Left ventricle myocardium superior (tissue), 1 donor: Measurements from ENCODE around the gene TRIM69. TPM values are rescaled to one million over a fixed set of nuclear protein-coding genes. Genes with fewer than 3 reads are reported as not detected.
"Not testable (repeated sequence)": the region's sequence is repeated elsewhere in the genome, so short reads cannot be mapped to it uniquely, and the experiment has no call there.

Experiments used
- ATAC-seq: fragments of 200-7000 bp; cut with Tn5 transposase; one replicate; pipeline ENCODE4 v1.9.1; 2020; ENCODE audit warnings: mild to moderate bottlenecking, moderate library complexity
- DNase-seq: peaks from one replicate; pipeline ENCODE4 v3.0.0-alpha.2; 2020
- intact Hi-C: fragments of 100-400 bp; cut with micrococcal nuclease; formaldehyde crosslinking; loops from one replicate; pipeline ENCODE4 v1.11.0; 2022
- total RNA-seq: library from RNA; stranded (reverse); fragmentation: NEBNext Ultra II Directional; extraction: Animal tissue kit (Norgen Biotek cat#: 25700); gene quantifications from one replicate; pipeline ENCODE4 v1.2.1, GENCODE V29; 2021
- donor health status: DM: no; HTN: yes; CAD: no; lungs with severe emphysema.

Gene TRIM69
- total RNA-seq, 1 donor from 2014 or later = 55.2 TPM

- ATAC-seq (no peak), DNase-seq (no peak)
- intact Hi-C loops = no loop called here
These were observed 21.1 kb upstream of the TRIM69 start for GRCh38 chr15:44715142-44715796.

GRCh38 chr15:44715797-44716334, 20.5 kb upstream of the TRIM69 start:
- DNase-seq = no peak
- ATAC-seq = no peak
- intact Hi-C loops = no loop called here

GRCh38 chr15:44716983-44717602, 19.2 kb upstream of the TRIM69 start:
- DNase-seq = no peak
- no peak for ATAC-seq
- intact Hi-C loops = no loop called here

- DNase-seq (no peak), ATAC-seq (no peak)
- intact Hi-C loops = no loop called here
These were observed 18.0 kb upstream of the TRIM69 start for GRCh38 chr15:44718180-44718926.

GRCh38 chr15:44718927-44719292, 17.4 kb upstream of the TRIM69 start:
- DNase-seq = no peak
- ATAC-seq = no peak
- intact Hi-C loops = no loop called here

GRCh38 chr15:44719293-44719999, 16.9 kb upstream of the TRIM69 start:
- intact Hi-C loops = no loop called here
- DNase-seq (no peak), ATAC-seq (no peak)

GRCh38 chr15:44720000-44720435, 16.3 kb upstream of the TRIM69 start:
- intact Hi-C loops, DNase-seq, ATAC-seq: not testable (repeated sequence)

GRCh38 chr15:44720460-44721176, 15.7 kb upstream of the TRIM69 start:
- intact Hi-C loops = no loop called here
- no peak for ATAC-seq
- DNase-seq = no peak

- ATAC-seq (no peak), DNase-seq (no peak)
- intact Hi-C loops = no loop called here
These were observed 14.3 kb upstream of the TRIM69 start for GRCh38 chr15:44722011-44722410.

GRCh38 chr15:44726136-44726535, 10.2 kb upstream of the TRIM69 start:
- no peak for ATAC-seq
- intact Hi-C loops = no loop called here

GRCh38 chr15:44726568-44727484, 9.5 kb upstream of the TRIM69 start:
- intact Hi-C loops = no loop called here
- DNase-seq (no peak), ATAC-seq (peak; percentile 25)

More at GRCh38 chr15:44726136-44726535, 10.2 kb upstream of the TRIM69 start:
- DNase-seq = no peak

- no peak for DNase-seq
- intact Hi-C loops = loop anchor here (2.0 kb wide), 1 partner anchor 17 kb away; the partner anchor contains the start of genes B2M and PATL2
- no peak for ATAC-seq
These were observed 8.7 kb upstream of the TRIM69 start for GRCh38 chr15:44727485-44728231.

- intact Hi-C loops = loop anchor here (2.0 kb wide), 1 partner anchor 17 kb away; the partner anchor contains the start of genes B2M and PATL2
- DNase-seq, ATAC-seq: not testable (repeated sequence)
These were observed 8.1 kb upstream of the TRIM69 start for GRCh38 chr15:44728232-44728575.

- ATAC-seq = peak; percentile 97
- intact Hi-C loops = loop anchor here (2.0 kb wide), 1 partner anchor 18 kb away; the partner anchor contains the start of genes B2M and PATL2
- peak; percentile 96 for DNase-seq
These were observed 7.5 kb upstream of the TRIM69 start for GRCh38 chr15:44728576-44729407.

- peak; percentile 39 for ATAC-seq
- no peak for DNase-seq
- intact Hi-C loops = loop anchor here (2.0 to 10.0 kb wide), 2 partner anchors 19 to 145 kb away; partner anchors contain the start of genes B2M and PATL2
These were observed 6.8 kb upstream of the TRIM69 start for GRCh38 chr15:44729408-44730127.
